Progenitor cell of endocrine pancreas (in vitro differentiated cells): ENCODE results near the gene ZFAND3. TPM values are rescaled to one million over a fixed set of nuclear protein-coding genes. Genes with fewer than 3 reads are reported as not detected.
A peak's percentile ranks its signal among the peaks of the same experiment; 100 is the strongest.

Experiments used
- DNase-seq: peaks from one replicate; pipeline ENCODE4 v3.0.0; 2021; ENCODE audit warnings: low spot score; ENCODE audit not compliant: unreplicated experiment
- H3K27ac Mint-ChIP-seq: 2 replicates; pipeline ENCODE4 v1.8.0; 2021; ENCODE audit warnings: mild to moderate bottlenecking, moderate library complexity, mixed read lengths
- H3K27me3 Mint-ChIP-seq: 2 replicates; pipeline ENCODE4 v1.8.0; 2021; ENCODE audit warnings: mixed read lengths
- H3K36me3 Mint-ChIP-seq: 2 replicates; pipeline ENCODE4 v1.8.0; 2022; ENCODE audit warnings: mixed read lengths; ENCODE audit not compliant: insufficient read depth
- H3K4me1 Mint-ChIP-seq: 2 replicates; pipeline ENCODE4 v1.8.0; 2021; ENCODE audit warnings: low read depth, mixed read lengths
- H3K4me3 Mint-ChIP-seq: 2 replicates; pipeline ENCODE4 v1.8.0; 2021; ENCODE audit warnings: low read depth, mild to moderate bottlenecking, moderate library complexity, mixed read lengths
- H3K9me3 Mint-ChIP-seq: 2 replicates; pipeline ENCODE4 v1.8.0; 2021; ENCODE audit warnings: low read depth, mixed read lengths
- CTCF ChIP-seq: fragments of 200-600 bp; sonication (generic); IDR thresholded peaks from one replicate; pipeline ENCODE4 v1.5.0; 2021; ENCODE audit warnings: antibody characterized with exemption, mild to moderate bottlenecking; ENCODE audit not compliant: unreplicated experiment
- total RNA-seq: library from RNA; stranded (reverse); gene quantifications from 2 replicates; pipeline ENCODE4 v1.2.1, GENCODE V29; 2021

The ZFAND3 gene
- total RNA-seq, 1 donor from 2014 or later = 102 TPM

- Mint-ChIP-seq H3K9me3 (no peaks in the 10 kb centered on the region), H3K27ac (peak overlapping the region; percentile 37), H3K4me1 (peaks cover 6% of the 10 kb centered on the region), H3K27me3 (no peaks in the 10 kb centered on the region), H3K36me3 (peaks cover 12% of the 10 kb centered on the region), H3K4me3 (no peak overlapping the region)
- no peak for DNase-seq
- TF ChIP-seq CTCF = no peak
Measured at GRCh38 chr6:37897818-37898515, 78.4 kb downstream of the ZFAND3 start.

- Mint-ChIP-seq H3K4me3 (no peak overlapping the region), H3K36me3 (no peaks in the 10 kb centered on the region), H3K27ac (no peak overlapping the region), H3K9me3 (no peaks in the 10 kb centered on the region), H3K27me3 (no peaks in the 10 kb centered on the region), H3K4me1 (peaks cover 13% of the 10 kb centered on the region)
- DNase-seq = no peak
- TF ChIP-seq CTCF = no peak
Measured at GRCh38 chr6:37903351-37904340, 84.1 kb downstream of the ZFAND3 start.

GRCh38 chr6:37904590-37904989 lies 85.1 kb downstream of the ZFAND3 start:
- no peaks in the 10 kb centered on the region for H3K36me3 Mint-ChIP-seq
- no peak overlapping the region for H3K4me3 Mint-ChIP-seq
- DNase-seq = no peak
- peaks cover 16% of the 10 kb centered on the region for H3K4me1 Mint-ChIP-seq
- no peaks in the 10 kb centered on the region for H3K27me3 Mint-ChIP-seq
- no peak overlapping the region for H3K27ac Mint-ChIP-seq
- no peaks in the 10 kb centered on the region for H3K9me3 Mint-ChIP-seq
- no peak for TF ChIP-seq CTCF

- Mint-ChIP-seq H3K27me3 (no peaks in the 10 kb centered on the region), H3K4me3 (no peak overlapping the region), H3K4me1 (peaks cover 15% of the 10 kb centered on the region), H3K36me3 (no peaks in the 10 kb centered on the region), H3K9me3 (peaks cover 1% of the 10 kb centered on the region), H3K27ac (no peak overlapping the region)
- no peak for DNase-seq
- no peak for TF ChIP-seq CTCF
Measured at GRCh38 chr6:37906121-37906520, 86.6 kb downstream of the ZFAND3 start.

- Mint-ChIP-seq H3K4me1 (peaks cover 15% of the 10 kb centered on the region), H3K4me3 (no peak overlapping the region), H3K27ac (no peak overlapping the region), H3K9me3 (peaks cover 6% of the 10 kb centered on the region), H3K27me3 (no peaks in the 10 kb centered on the region), H3K36me3 (peaks cover 2% of the 10 kb centered on the region)
- no peak for TF ChIP-seq CTCF
- no peak for DNase-seq
Measured at GRCh38 chr6:37910998-37911397, 91.5 kb downstream of the ZFAND3 start.
